SW480 (cell line): ENCODE results near the gene TRIM28.
"Not testable (repeated sequence)": the region's sequence is repeated elsewhere in the genome, so short reads cannot be mapped to it uniquely, and the experiment has no call there.

Source experiments
- DNase-seq: peaks from one replicate; pipeline ENCODE4 v3.0.0-alpha.2; 2016; ENCODE audit warnings: low spot score

Gene TRIM28

DNA sequence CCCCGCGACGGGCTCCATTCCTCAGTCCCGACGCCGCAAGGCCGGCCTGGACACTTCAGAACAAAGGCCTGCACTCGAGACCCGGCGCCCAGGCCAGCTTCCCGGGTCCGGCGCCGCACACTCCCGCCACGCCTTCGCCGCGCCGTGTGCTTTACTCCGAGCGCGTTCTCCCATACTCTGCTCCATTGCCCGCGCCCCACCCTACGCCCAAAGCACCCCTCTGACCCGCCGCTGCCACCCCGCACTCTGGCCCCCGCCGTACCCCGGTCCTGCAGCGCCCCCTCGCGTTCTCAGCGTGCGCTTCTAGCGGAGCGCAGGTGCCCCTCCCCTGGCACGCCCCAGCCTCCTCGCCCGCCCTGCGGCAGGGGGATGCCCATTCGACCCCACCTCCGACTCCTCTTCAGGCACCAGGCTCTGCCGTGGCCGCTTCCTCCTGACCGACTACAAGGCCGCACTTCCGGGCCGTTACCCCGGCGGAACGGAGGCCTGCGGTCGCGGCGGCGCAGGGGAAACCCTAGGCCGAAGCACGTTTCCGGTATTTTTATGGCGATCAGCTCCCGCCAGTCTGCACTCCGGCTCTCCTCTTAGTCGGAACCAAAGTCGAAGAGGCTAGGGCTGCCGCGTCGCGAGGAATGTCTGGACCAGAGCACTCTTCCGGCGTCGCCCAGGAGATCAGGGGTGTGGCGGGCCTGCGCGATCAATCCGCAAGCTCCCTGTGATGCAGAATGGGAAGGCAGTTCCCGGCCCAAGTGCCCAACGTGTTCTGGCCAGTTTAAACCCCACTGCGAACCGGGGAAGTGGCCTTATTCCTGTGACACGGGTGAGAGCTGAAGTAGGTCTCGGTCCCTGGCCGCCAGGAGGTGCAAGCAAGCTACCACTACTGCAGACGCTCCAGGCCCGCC is 24.3 kb upstream of the TRIM28 start, which contains the start of gene ZBTB45:
Gene ZBTB45, minus strand, starts transcription at position 456 of the 902 bp plus-strand sequence. CDS start 2,137 bp downstream, outside the sequence.
- peak; percentile 99 for DNase-seq

DNA sequence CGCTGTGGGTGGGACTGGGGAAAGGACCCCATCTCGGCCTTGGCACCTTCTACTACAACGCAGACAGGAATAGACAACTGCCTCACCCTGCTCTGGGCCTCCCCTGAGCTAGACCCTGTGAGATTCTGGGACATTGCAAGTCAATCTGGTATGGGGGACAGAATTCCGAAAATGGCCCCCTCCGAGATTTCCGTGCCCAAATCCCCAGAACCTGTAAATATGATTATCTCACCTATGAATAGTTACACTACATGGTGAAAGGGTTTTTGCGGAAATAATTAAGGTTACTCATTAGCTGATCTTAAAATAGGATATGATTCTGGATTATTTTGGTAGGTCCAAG is 23.6 kb upstream of the TRIM28 start:
- DNase-seq: no peak

DNA sequence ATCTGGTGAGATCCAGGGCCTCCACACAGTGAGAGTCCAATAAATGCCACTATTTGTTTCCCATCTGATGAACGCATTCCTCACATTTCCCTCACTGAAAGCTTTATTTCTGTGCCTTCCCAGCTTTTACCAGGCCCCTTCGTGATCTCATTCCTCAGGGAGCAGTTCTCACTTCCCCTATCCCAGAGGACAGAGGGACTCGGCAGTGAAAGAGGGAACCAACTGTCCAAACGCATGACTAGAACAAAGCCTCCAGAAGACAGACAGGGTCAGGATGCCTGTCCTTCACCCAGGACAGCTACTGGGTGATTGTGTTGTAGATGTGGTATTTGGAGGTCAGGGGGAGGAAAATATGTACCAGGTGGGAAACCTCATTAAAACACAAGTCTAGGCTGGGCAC is 22.2 kb upstream of the TRIM28 start:
- no peak for DNase-seq

DNA sequence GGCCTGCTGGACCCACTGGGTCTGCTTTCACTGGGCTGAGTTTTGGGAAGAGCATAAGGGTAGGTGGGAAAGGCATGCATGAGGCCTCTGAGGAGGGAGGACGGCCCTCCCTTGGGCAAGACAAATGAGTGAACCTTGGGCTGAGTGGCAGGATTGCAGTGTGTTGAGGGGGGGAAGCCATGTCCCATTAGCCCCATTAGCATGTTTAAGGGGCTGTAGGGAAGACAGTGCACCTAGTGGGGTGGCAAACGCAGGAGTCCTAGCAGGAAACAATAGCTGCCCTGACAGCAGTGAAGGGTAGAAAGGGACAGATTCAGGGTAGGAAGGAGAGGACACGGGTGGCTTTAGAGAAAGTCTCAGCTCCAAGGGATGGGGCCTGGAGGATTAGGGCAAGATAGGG is 21.2 kb upstream of the TRIM28 start:
- no peak for DNase-seq

DNA sequence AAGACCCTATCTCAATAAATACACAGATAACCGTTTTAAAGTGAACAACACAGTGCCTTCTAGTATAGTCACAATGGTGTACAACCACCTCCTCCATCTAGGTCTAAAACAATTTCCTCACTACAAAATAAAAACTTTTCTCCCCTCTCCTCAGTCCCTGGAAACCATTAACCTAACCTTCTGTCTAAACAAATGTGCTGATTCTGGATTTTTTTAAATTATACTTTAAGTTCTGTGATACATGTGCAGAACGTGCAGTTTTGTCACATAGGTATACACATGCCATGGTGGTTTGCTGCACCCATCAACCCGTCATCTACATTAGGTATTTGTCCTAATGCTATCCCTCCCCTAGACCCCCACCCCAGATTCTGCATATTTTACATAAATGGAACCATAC is 14.5 kb upstream of the TRIM28 start:
- no peak for DNase-seq

GRCh38 chr19:58531034-58531840 is 12.6 kb upstream of the TRIM28 start:
- DNase-seq: no peak

DNA sequence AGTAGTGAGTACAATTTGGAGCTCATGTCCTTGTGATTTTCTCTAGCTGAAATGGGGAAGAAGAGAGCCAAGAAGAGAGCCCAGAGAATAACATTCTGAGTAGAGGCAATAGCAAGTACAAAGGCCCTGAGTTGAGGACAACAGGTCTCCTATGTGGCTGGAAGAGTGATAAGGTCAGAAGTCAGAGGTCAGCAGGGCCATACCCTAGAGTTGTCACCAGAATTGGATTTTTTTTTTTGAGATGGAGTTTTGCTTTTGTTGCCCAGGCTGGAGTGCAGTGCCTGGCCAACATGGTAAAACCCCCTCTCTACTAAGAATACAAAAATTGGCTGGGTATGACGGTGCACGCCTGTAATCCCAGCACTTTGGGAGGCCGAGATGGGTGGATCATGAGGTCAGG is 8.0 kb upstream of the TRIM28 start:
- no peak for DNase-seq

DNA sequence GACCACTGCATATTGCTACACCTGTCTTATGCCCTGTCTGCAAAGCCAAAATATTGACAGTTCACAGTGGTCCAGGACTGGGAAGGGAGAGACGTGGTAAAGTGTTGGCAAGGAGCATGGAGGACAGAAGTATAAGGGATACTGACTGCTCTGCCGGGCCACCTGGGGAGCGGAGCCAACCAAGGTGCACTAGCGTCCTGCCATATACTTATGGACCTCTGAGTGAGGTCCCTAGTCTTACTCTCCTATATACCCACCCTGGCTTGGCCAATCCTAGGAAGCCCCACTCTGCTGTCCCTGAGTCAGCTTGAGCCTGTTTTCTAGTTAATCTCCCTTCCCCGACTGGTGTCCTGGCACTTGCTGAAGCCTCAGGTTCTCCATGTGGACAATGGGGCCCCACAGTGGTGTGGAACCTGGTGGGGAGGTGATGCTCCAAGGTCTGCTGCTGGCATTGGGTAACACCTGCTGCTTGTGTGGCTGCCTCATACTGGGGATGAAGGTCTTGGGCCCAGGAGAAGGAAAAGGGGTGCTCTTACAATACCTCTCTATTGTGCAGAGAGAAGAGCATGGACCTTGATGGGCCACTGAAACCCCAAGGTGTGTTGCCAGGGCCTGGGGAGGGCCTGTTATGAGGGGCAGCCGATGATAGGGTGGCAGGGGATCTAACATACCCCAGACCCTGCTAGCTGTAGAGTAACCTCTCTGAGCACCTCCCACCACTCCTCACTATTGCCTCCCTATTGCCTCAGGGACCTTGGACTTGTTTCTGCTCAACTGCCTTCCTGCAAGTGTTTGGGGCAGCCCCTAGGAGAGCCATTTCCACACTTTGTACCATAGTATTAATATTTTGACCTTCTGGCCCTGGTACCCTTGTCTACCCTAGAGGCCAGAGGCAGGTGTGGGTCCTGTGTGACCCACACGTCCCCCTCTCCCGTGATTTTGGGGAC is 6.7 kb upstream of the TRIM28 start:
- no peak for DNase-seq

DNA sequence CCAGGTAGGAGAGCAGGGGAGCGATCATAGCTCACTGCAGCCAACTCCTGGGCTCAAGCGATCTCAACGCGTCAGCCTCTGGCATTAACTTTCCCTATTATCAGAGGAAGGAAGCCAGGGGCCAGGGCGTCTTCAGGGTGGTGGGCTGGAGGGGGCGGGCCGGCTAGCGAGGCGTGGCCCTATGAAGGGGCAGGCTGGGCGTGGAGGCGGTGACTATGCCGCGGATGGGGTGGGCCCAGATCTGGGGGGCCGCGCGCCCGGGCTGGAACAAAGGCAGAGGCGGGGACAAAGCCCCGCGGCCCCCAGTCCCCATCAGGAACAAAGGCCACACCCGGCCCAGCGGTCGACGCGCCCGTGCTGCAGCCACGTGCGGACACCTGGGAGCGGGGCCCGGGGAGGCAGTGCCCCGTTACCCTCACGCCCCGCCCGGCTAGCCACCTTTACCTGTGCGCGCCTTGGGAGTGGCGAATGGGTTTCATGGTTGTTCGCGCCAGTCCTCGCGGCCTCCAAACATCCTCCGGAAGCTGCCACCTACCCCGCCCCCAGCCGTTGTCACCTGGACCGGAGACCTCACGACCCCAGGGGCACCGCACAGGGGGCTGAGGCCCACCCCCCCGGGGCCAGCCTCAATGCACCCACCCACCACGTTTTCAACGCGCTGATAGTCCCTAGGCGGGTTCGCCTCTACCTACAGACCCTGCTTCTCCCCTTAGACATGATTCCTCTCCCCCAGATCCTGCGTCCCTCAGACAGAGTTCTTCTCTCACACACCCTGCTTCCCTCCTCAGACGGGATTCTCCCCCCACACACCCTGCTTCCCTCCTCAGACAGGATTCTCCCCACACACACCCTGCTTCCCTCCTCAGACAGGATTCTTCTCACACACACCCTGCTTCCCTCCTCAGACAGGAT is 5.4 kb upstream of the TRIM28 start:
- DNase-seq: peak; percentile 91

DNA sequence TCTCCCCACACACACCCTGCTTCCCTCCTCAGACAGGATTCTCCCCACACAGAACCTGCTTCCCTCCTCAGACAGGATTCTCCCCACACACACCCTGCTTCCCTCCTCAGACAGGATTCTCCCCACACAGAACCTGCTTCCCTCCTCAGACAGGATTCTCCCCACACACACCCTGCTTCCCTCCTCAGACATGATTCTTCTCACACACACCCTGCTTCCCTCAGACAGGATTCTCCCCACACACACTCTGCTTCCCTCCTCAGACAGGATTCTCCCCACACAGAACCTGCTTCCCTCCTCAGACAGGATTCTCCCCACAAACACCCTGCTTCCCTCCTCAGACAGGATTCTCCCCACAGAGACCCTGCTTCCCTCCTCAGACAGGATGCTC is 4.7 kb upstream of the TRIM28 start:
- not testable (repeated sequence) for DNase-seq

DNA sequence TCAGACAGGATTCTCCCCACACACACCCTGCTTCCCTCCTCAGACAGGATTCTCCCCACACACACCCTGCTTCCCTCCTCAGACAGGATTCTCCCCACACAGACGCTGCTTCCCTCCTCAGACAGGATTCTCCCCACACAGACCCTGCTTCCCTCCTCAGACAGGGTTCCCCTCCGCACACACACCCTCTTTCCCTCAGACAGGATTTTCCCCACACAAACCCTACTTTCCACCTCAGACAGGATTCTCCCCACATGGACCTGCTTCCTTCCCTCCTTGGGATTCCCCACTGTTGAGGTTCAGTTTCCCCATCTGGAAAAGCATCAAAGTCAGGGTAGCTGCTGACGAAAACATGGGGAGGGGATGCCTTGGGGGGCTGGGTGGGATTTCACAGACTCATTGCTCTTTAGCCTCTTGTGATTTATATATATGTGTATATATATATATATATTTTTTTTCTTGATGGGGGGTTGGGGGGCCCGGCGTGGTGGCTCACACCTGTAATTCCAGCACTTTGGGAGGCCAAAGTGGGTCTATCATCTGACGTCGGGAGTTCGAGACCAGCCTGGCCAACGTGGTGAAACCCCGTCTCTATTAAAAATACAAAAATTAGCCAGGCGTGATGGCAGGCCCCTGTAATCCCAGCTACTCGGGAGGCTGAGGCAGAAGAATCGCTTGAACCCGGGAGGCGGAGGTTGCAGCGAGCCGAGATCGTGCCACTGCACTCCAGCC is 1.1 kb upstream of the TRIM28 start:
- not testable (repeated sequence) for DNase-seq

- DNase-seq: peak; percentile 43
Measured at GRCh38 chr19:58544591-58545285, 874 bp downstream of the TRIM28 start.

GRCh38 chr19:58545286-58546018 is 1.6 kb downstream of the TRIM28 start:
- no peak for DNase-seq

DNA sequence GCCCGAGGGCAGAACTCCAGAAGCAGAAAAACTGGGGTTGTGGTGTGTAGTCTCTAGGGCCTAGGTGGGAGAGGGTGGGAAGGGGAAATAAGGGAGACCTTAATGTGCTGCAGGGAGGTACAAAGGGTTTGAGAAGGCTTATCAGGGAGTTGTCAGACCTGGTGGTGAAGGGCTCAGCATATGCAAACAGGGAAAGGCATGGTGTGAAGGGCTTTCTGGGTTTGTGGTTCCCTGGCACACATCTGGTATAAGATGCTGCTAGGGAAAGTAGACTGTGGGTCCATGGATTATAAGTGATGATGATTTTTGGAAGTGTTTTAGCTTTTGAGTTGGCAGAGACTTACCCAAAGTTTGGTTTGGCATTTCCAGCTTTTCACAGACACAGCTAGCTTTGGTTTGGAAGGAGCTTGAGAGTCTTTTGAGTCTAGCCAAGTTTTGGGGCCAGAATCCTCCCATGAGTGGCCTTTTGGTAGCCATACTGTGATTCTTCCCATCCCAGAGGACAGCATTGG is 2.2 kb downstream of the TRIM28 start:
- DNase-seq: no peak

- no peak for DNase-seq
Measured at GRCh38 chr19:58547323-58548312, 3.8 kb downstream of the TRIM28 start.

GRCh38 chr19:58548859-58549663 is 5.2 kb downstream of the TRIM28 start:
- DNase-seq: no peak
